Peyer's patch (tissue), 4 donors: ENCODE measurements around the gene MOSMO. TPM values are rescaled to one million over a fixed set of nuclear protein-coding genes. Genes with fewer than 3 reads are reported as not detected.

Source experiments
- DNase-seq, 3 donors: peaks; one replicate each; pipeline ENCODE4 v3.0.0-alpha.2; 2017 to 2019
- H3K27ac ChIP-seq, 4 donors: fragments of 200-600 bp; sonication (generic); one replicate each; pipeline ENCODE4 v1.5.1; 2016 to 2019
- H3K27me3 ChIP-seq, 2 donors: fragments of 200-600 bp; sonication (generic); one replicate each; pipeline ENCODE4 v1.5.1; 2019
- H3K36me3 ChIP-seq, 3 donors: fragments of 200-600 bp; sonication (generic); one replicate each; pipeline ENCODE4 v1.5.1; 2016 to 2019
- H3K4me1 ChIP-seq, 4 donors: fragments of 200-600 bp; sonication (generic); one replicate each; pipeline ENCODE4 v1.5.1; 2016 to 2019
- H3K4me3 ChIP-seq, 4 donors: fragments of 200-600 bp; sonication (generic); 1 replicate in 3 of 4; 2 replicates in 1 of 4; pipeline ENCODE4 v1.5.1; 2016 to 2019; ENCODE audit warnings: mild to moderate bottlenecking in 1 of 4
- H3K9me3 ChIP-seq, 4 donors: fragments of 200-600 bp; sonication (generic); one replicate each; pipeline ENCODE4 v1.5.1; 2016 to 2019; ENCODE audit warnings: mild to moderate bottlenecking in 1 of 4
- POLR2A ChIP-seq, 2 donors: fragments of 450-650 bp; IDR thresholded peaks; one replicate each; pipeline ENCODE4 v1.5.1; 2017; ENCODE audit warnings: antibody characterized with exemption in 2 of 2, mild to moderate bottlenecking in 2 of 2, moderate library complexity in 2 of 2
- total RNA-seq, 4 donors: library from RNA; depleted of rRNA; stranded (reverse); fragments of >200 nt; gene quantifications; one replicate each; pipeline ENCODE4 v1.1.0, GENCODE V29; 2016
- TF ChIP-seq, protein P1 (sequence below), 6 experiments: fragments of 450-650 bp in 4 of 6; fragments of 200-600 bp in 2 of 6; sonication (generic) in 1 of 6; IDR thresholded peaks; one replicate each; pipeline ENCODE4 v1.5.1; 2017 to 2019; ENCODE audit warnings: antibody characterized with exemption in 6 of 6, mild to moderate bottlenecking in 3 of 6, moderate library complexity in 1 of 6

The MOSMO gene
- total RNA-seq, 4 donors from 2014 or later: 9.9 to 28.0 (median 13.4) TPM

- no peak for DNase-seq
- Histone ChIP-seq H3K9me3 (peaks cover 0 to 4% (median 0%) of the 10 kb centered on the region in 4 donors), H3K4me3 (no peak overlapping the region), H3K27me3 (no peaks in the 10 kb centered on the region), H3K36me3 (no peaks in the 10 kb centered on the region), H3K4me1 (no peaks in the 10 kb centered on the region), H3K27ac (no peak overlapping the region)
- no peak for TF ChIP-seq POLR2A (IDR thresholded peaks at IDR 0.05)
- TF ChIP-seq, protein P1, sequence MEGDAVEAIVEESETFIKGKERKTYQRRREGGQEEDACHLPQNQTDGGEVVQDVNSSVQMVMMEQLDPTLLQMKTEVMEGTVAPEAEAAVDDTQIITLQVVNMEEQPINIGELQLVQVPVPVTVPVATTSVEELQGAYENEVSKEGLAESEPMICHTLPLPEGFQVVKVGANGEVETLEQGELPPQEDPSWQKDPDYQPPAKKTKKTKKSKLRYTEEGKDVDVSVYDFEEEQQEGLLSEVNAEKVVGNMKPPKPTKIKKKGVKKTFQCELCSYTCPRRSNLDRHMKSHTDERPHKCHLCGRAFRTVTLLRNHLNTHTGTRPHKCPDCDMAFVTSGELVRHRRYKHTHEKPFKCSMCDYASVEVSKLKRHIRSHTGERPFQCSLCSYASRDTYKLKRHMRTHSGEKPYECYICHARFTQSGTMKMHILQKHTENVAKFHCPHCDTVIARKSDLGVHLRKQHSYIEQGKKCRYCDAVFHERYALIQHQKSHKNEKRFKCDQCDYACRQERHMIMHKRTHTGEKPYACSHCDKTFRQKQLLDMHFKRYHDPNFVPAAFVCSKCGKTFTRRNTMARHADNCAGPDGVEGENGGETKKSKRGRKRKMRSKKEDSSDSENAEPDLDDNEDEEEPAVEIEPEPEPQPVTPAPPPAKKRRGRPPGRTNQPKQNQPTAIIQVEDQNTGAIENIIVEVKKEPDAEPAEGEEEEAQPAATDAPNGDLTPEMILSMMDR (IDR thresholded peaks at IDR 0.05): no peak
Observed at GRCh38 chr16:22063888-22064467, 56.1 kb downstream of the MOSMO start.

DNA sequence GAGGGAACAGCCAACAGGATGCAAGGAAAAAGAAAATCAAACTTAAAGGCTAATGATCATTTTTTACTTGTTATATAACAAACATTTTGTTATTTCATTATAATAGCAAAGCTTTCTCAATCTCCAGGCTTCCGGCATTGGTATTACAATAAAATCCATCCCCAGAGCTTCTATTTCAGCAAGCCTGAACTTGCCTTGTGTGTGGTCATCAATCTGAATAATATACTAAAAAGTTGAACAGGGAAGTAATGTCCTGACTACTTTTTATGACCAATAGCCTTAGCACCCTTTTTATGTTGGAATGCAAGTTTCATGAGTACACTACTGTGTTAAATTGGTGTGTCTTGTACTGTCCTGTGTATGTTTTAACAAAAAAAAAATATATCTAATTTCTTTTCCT is 57.3 kb downstream of the MOSMO start:
- no peak for TF ChIP-seq POLR2A (IDR thresholded peaks at IDR 0.05)
- TF ChIP-seq, protein P1 (IDR thresholded peaks at IDR 0.05): no peak
- Histone ChIP-seq H3K4me1 (no peaks in the 10 kb centered on the region), H3K27ac (no peak overlapping the region), H3K9me3 (peaks cover 0 to 4% (median 0%) of the 10 kb centered on the region in 4 donors), H3K4me3 (no peak overlapping the region), H3K36me3 (no peaks in the 10 kb centered on the region), H3K27me3 (no peaks in the 10 kb centered on the region)
- no peak for DNase-seq

DNA sequence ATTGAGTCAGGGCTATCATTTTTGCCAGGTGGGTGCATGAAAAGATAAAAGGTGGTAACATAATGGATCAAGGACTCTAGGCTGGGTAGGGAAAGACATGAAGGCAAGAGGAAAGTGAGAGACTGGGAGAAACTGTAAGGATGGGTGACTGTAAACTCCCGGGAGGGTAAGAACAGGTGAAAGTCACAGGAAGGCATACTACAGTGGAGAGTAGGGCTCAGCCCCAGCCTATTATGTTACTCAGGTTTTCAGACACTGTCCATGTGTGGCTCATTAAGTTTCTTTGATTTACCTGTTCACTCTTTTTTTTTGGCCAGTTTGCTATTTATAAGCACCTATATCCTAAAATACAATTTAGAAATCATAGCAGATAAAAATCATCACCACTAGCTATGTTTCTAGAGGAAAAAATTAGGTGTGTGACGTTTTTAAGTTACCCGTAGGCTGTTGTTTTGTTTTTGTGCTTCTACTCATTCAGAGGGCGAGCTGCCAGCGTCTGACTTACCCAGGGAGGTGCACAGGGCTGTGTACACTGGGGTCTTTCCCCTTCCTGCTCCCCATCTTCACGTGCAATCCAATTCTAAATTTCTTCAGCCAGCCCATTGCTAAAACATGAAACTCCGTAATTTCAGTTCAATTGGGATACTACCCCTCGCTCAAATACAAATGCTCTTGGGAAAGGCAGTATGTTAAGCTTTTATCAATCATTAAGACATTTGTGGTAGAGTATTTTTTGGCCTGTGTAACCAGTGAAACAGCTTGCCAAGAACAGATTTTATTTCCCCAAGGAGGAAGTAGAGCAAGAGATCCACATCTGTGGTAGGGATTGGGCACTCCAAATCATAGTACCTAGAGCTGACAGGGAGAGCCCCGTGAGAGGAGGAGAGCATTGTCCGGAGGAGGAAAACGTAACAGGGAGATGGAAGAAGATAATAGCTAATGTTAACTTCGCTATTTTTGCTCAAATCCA is 62.7 kb downstream of the MOSMO start:
- no peak for DNase-seq
- no peak for TF ChIP-seq POLR2A (IDR thresholded peaks at IDR 0.05)
- TF ChIP-seq, protein P1 (IDR thresholded peaks at IDR 0.05): no peak
- H3K27ac ChIP-seq: no peak overlapping the region
- H3K36me3 ChIP-seq: no peaks in the 10 kb centered on the region
- H3K27me3 ChIP-seq: no peaks in the 10 kb centered on the region
- peaks cover 0 to 4% (median 0%) of the 10 kb centered on the region in 4 donors for H3K9me3 ChIP-seq
- H3K4me1 ChIP-seq: no peaks in the 10 kb centered on the region
- no peak overlapping the region for H3K4me3 ChIP-seq

DNA sequence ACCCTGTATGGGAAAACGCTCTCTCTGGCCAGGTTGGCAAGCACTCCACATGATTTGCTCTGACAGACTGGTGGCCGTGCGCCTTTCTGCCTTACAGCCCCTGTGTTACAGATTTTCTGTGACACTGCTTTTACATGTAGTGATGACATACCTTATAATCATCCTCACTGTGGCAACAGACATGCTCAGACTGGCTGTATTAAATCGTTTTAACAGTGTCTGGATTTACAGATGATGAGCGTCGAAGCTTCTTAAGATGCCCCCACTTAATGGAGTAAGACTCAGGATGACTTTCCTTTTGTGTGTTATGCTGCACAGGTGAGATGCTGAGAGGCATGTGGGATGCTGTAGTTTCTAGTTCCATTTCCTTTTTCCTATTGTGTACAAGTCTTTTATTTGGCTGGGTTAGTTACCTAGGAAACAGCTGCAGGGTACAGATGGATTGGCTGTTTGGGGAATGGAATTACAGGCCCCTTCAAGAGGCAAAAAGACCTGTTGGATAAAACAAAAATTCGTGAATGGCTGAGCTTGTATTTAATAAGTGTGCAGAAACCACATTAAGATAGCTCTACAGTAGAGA is 63.5 kb downstream of the MOSMO start:
- Histone ChIP-seq H3K4me1 (no peaks in the 10 kb centered on the region), H3K36me3 (no peaks in the 10 kb centered on the region), H3K9me3 (peaks cover 0 to 4% (median 0%) of the 10 kb centered on the region in 4 donors), H3K4me3 (no peak overlapping the region), H3K27ac (no peak overlapping the region), H3K27me3 (no peaks in the 10 kb centered on the region)
- TF ChIP-seq, protein P1 (IDR thresholded peaks at IDR 0.05): no peak
- TF ChIP-seq POLR2A (IDR thresholded peaks at IDR 0.05): no peak
- no peak for DNase-seq

DNA sequence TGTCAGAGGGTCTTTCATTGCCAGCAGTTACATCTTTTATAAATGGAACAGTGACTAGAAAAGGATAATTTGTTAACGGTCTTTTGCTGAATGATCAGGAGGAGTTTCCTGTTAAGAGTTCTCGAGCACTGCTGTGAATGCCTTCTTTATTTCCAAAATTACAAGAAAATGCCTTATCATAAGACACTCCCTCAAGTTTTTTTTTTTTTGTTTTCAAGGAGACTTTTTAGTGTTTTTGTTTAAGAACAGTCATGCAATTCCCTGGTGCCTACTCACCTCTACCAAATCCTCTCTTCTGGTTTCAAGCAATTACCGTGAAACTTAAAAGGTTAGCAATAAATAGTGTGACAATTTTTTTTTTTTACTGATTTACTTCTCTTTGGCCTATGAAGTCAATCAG is 65.4 kb downstream of the MOSMO start:
- Histone ChIP-seq H3K36me3 (no peaks in the 10 kb centered on the region), H3K4me3 (no peak overlapping the region), H3K27me3 (no peaks in the 10 kb centered on the region), H3K4me1 (no peaks in the 10 kb centered on the region), H3K27ac (no peak overlapping the region), H3K9me3 (no peaks in the 10 kb centered on the region)
- no peak for DNase-seq
- TF ChIP-seq, protein P1 (IDR thresholded peaks at IDR 0.05): no peak
- TF ChIP-seq POLR2A (IDR thresholded peaks at IDR 0.05): no peak
